Neutrophil (primary cell): Measurements from ENCODE around the gene UBE3D.

Experiments
- H3K27ac ChIP-seq: fragments of 200-600 bp; sonication (generic); 2 replicates; pipeline ENCODE4 v1.5.1; 2016; ENCODE audit warnings: mild to moderate bottlenecking, moderate library complexity
- H3K27me3 ChIP-seq: fragments of 200-600 bp; sonication (generic); 2 replicates; pipeline ENCODE4 v1.6.0; 2016; ENCODE audit warnings: mild to moderate bottlenecking
- H3K36me3 ChIP-seq: fragments of 200-600 bp; sonication (generic); 2 replicates; pipeline ENCODE4 v1.5.1; 2017
- H3K4me1 ChIP-seq, 2 experiments: fragments of 200-600 bp in 1 of 2; sonication (generic) in 1 of 2; 1 replicate in 1 of 2; 2 replicates in 1 of 2; pipeline versions ENCODE4 v1.5.1 to v1.6.1; 2013 to 2016; ENCODE audit warnings: low read depth in 1 of 2, low read length in 1 of 2, mild to moderate bottlenecking in 1 of 2, moderate library complexity in 1 of 2; ENCODE audit not compliant: control insufficient read depth in 1 of 2, insufficient read depth in 1 of 2
- H3K4me3 ChIP-seq, 2 experiments: fragments of 200-600 bp in 1 of 2; sonication (generic) in 1 of 2; 1 replicate in 1 of 2; 2 replicates in 1 of 2; pipeline ENCODE4 v1.5.1; 2013 to 2016; ENCODE audit warnings: low read depth in 1 of 2, low read length in 1 of 2, mild to moderate bottlenecking in 1 of 2, moderate library complexity in 1 of 2
- H3K9me3 ChIP-seq: fragments of 200-600 bp; sonication (generic); 2 replicates; pipeline ENCODE4 v1.5.1; 2016
- CTCF ChIP-seq: fragments of 200-600 bp; sonication (generic); IDR thresholded peaks from 2 replicates; pipeline ENCODE4 v1.5.1; 2016; ENCODE audit warnings: antibody characterized with exemption

Gene UBE3D

GRCh38 chr6:82976179-82976578 is 89.5 kb downstream of the UBE3D start:
- no peaks in the 10 kb centered on the region for H3K4me1 ChIP-seq
- no peak overlapping the region for H3K27ac ChIP-seq
- no peaks in the 10 kb centered on the region for H3K36me3 ChIP-seq
- no peak overlapping the region for H3K4me3 ChIP-seq
- no peaks in the 10 kb centered on the region for H3K27me3 ChIP-seq
- H3K9me3 ChIP-seq = no peaks in the 10 kb centered on the region
- no peak for TF ChIP-seq CTCF

GRCh38 chr6:82971877-82972460 is 93.7 kb downstream of the UBE3D start:
- Histone ChIP-seq H3K4me3 (no peak overlapping the region), H3K27ac (no peak overlapping the region), H3K4me1 (no peaks in the 10 kb centered on the region), H3K36me3 (no peaks in the 10 kb centered on the region), H3K9me3 (no peaks in the 10 kb centered on the region), H3K27me3 (no peaks in the 10 kb centered on the region)
- no peak for TF ChIP-seq CTCF

GRCh38 chr6:82970839-82971238 is 94.8 kb downstream of the UBE3D start:
- no peaks in the 10 kb centered on the region for H3K4me1 ChIP-seq
- TF ChIP-seq CTCF = no peak

GRCh38 chr6:82968708-82969107 is 96.9 kb downstream of the UBE3D start:
- Histone ChIP-seq H3K9me3 (no peaks in the 10 kb centered on the region), H3K4me3 (no peak overlapping the region), H3K27me3 (no peaks in the 10 kb centered on the region), H3K4me1 (no peaks in the 10 kb centered on the region), H3K36me3 (no peaks in the 10 kb centered on the region), H3K27ac (no peak overlapping the region)
- no peak for TF ChIP-seq CTCF

More at GRCh38 chr6:82970839-82971238, 94.8 kb downstream of the UBE3D start:
- Histone ChIP-seq H3K9me3 (no peaks in the 10 kb centered on the region), H3K27me3 (no peaks in the 10 kb centered on the region), H3K27ac (no peak overlapping the region), H3K36me3 (no peaks in the 10 kb centered on the region), H3K4me3 (no peak overlapping the region)

- Histone ChIP-seq H3K4me3 (no peak overlapping the region), H3K27me3 (no peaks in the 10 kb centered on the region), H3K9me3 (no peaks in the 10 kb centered on the region), H3K4me1 (no peaks in the 10 kb centered on the region), H3K27ac (no peak overlapping the region), H3K36me3 (no peaks in the 10 kb centered on the region)
- no peak for TF ChIP-seq CTCF
Observed at GRCh38 chr6:82963191-82963925, 102.3 kb downstream of the UBE3D start.
